ENCODE data around the gene SLC44A2.

Gene SLC44A2

DNA sequence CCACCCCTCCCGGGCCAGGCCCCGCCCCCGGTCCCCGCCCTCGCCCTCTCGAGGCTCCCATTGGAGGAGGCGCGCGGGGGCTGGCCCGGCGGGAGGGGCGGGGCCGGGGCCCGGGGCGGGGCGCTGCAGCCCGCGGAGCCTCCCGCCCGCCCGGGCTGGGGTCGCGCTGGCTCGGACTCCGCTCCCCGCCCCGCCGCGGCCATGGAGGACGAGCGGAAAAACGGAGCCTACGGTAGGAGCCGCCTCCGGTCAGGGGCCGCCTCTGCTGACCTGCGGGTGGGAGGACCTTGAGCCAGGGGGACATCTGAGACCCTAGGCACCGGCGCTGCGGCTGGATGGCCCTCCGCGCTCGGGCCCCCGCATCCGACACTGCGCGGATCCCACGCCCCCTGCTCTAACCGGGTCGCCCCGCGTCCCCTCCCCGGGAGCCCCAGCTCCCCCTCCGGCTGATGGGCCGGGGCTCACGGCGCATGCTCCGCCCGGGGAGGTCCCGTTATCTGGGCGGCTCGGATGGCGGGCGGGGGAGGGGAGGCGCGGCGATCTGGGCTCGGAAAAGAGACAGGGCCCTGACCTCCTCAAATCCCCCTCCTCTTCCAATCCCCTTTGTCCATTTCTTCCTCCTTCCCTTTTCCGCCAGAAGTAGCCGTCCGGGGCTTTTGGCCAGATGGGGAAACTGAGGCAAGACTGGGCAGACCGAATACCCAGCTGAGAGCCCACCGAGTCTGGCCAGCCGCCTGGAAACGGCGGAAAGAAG lies 22.8 kb upstream of the SLC44A2 start:
- TF ChIP-seq, protein P1, sequence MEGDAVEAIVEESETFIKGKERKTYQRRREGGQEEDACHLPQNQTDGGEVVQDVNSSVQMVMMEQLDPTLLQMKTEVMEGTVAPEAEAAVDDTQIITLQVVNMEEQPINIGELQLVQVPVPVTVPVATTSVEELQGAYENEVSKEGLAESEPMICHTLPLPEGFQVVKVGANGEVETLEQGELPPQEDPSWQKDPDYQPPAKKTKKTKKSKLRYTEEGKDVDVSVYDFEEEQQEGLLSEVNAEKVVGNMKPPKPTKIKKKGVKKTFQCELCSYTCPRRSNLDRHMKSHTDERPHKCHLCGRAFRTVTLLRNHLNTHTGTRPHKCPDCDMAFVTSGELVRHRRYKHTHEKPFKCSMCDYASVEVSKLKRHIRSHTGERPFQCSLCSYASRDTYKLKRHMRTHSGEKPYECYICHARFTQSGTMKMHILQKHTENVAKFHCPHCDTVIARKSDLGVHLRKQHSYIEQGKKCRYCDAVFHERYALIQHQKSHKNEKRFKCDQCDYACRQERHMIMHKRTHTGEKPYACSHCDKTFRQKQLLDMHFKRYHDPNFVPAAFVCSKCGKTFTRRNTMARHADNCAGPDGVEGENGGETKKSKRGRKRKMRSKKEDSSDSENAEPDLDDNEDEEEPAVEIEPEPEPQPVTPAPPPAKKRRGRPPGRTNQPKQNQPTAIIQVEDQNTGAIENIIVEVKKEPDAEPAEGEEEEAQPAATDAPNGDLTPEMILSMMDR (IDR thresholded peaks at IDR 0.05; ENCODE audit: extremely low read depth, insufficient read depth, missing control alignments): no peak
- in situ Hi-C loops (cut with MboI; ENCODE audit: low pct_unique_long_range_greater_than_20kb, low sequenced_read_pairs, unreplicated experiment): no loop called here
- peak; percentile 98 for DNase-seq (ENCODE audit: low spot score)

DNA sequence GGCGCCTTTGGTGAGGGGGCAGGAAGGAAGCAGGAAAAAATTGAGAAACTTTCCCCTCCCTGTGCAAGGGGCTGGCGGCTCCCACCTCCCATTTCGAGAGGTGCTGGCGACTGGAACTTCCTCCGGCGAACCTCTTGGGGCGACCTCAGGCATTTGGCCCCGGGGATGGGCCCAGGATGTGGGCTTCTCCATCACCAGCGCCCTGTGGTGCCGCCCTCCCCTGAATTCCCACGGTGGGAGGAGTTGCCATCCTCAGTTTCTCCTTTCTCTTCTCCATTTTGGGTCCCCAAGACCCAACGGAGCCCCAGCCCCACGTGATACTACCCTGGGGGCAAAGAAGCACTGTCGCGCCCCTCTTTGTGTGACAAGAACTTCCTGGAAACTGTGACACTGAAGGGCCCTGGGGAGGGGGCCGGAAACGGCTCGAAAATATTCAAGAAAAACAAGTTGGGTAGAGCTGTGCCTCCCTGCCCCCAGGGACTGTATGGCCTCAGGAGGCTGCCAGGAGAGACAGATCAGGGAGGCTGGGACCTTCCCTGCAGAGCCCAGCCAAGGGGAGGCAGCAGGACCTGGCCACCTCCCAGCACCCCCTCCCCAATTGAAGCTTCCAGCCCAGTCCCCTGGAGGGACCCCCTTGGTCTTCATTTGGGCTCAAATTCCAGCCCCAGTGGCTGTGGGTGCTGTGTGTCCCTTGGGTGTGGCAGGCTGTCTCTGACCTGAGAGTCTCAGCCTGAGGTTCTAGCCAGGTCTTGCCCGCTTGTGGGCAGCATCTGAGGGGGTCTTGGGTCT lies 22.1 kb upstream of the SLC44A2 start:
- DNase-seq (ENCODE audit: low spot score): peak; percentile 73
- in situ Hi-C loops (cut with MboI; ENCODE audit: low pct_unique_long_range_greater_than_20kb, low sequenced_read_pairs, unreplicated experiment): no loop called here
- TF ChIP-seq, protein P1 (IDR thresholded peaks at IDR 0.05; ENCODE audit: extremely low read depth, insufficient read depth, missing control alignments): no peak

DNA sequence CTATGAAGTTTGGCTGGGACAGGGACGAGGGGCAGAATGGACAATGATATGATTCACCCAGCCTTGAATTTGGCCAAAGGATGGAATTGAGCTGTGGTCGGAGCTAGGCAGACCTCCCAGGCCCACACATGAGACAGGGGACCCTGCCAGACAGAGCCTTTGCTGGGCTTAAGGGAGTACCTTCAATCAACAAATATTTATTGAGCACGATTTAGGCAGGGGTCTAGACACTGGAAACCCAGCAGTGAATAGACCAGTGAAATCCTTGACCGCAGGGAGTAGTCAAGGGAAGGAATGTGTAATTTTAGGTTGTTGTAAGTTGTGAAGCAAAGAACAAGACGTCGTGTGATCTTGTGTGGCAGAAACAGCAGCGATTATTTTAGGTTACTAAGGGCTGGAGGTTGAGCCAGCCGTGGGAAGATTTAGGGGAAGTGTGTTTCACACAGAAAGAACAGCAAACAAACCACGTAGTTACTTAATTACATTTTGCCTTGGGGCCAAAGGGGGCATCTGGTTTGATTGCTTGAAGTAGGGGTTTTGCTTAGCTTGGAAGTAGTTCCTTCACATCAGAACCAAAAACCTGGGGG lies 21.4 kb upstream of the SLC44A2 start:
- DNase-seq (ENCODE audit: low spot score): peak; percentile 69
- TF ChIP-seq, protein P1 (IDR thresholded peaks at IDR 0.05; ENCODE audit: extremely low read depth, insufficient read depth, missing control alignments): no peak
- in situ Hi-C loops (cut with MboI; ENCODE audit: low pct_unique_long_range_greater_than_20kb, low sequenced_read_pairs, unreplicated experiment): no loop called here

DNA sequence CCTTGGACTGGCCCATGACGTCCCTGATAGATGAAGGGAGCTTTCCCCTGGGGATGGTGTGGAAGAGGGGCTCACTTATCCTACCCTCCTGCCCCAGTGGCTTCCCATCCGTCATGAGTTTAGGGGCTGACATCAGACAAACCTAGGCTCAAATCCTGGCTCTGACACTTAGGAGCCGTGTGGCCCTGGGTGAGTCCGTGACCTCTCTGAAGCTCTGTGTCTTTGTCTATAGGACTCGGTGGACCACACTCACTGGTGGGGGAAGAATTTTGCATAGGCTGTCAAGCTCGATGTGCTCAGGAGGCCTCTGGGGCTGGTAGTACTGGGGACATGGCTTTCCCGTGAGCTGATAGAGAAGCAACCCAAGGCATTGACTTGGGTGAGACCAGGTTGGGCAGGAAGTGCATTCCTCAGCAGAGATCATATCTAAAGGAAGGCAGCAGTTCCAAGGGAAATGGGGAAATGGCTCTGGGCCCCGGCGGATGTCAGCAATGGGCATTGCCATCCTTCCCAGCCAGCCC lies 20.8 kb upstream of the SLC44A2 start:
- peak; percentile 68 for DNase-seq (ENCODE audit: low spot score)

DNA sequence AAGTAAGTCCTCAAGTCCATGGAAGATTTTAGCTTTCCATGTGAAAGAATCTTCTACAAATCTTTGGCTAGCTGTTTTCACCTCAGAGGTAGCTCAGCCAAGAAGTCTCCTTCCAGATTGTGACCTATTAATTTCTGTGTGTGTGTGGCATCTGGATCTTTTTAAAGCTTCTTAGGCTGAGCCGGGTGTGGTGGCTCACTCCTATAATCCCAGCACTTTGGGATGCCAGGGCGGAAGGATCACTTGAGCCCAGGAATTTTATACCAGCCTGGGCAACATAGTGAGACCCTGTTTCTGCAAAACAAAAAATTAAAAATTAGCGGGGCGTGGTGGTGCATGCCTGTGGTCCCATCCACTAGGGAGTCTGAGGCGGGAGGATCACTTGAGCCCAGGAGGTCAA lies 13.4 kb upstream of the SLC44A2 start:
- TF ChIP-seq, protein P1 (IDR thresholded peaks at IDR 0.05; ENCODE audit: extremely low read depth, insufficient read depth, missing control alignments): no peak
- in situ Hi-C loops (cut with MboI; ENCODE audit: low pct_unique_long_range_greater_than_20kb, low sequenced_read_pairs, unreplicated experiment): no loop called here
- DNase-seq (ENCODE audit: low spot score): no peak

More for the DNA sequence above, 20.8 kb upstream of the SLC44A2 start:
- in situ Hi-C loops (cut with MboI; ENCODE audit: low pct_unique_long_range_greater_than_20kb, low sequenced_read_pairs, unreplicated experiment): no loop called here
- TF ChIP-seq, protein P1 (IDR thresholded peaks at IDR 0.05; ENCODE audit: extremely low read depth, insufficient read depth, missing control alignments): no peak

DNA sequence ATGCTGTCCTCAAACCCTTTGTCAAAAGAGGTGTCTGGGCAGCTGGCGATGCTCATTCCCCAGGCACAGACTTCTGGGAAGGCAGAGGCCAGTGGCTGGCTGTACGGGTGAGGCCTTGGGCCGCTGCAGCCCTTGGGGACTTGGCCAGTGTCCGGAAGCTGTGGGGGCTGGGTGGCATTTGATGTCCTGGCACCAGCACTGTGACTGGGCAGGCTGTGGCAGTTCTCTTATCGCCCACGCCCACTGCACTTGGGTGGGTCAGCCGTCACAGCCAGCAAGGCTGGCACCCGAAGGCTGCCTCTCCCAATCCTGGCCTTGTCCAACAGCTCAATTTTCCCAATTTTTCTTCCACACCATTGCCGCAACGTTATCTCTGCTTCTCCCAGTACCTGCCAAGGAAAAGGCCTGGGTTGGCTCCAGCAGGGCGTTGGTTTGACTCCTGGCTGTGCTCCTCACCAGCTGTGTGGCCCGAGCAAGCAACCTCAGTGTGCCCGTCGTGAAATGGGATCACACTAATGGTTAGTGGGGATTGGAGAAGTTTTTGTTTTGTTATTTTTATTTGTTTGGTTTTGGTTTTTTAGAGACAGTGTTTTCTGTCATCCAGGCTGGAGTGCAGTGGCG lies 12.7 kb upstream of the SLC44A2 start:
- in situ Hi-C loops (cut with MboI; ENCODE audit: low pct_unique_long_range_greater_than_20kb, low sequenced_read_pairs, unreplicated experiment): no loop called here
- TF ChIP-seq, protein P1 (IDR thresholded peaks at IDR 0.05; ENCODE audit: extremely low read depth, insufficient read depth, missing control alignments): no peak

More for the DNA sequence above, 12.7 kb upstream of the SLC44A2 start:
- no peak for DNase-seq (ENCODE audit: low spot score)
